Glutamatergic neuron (in vitro differentiated cells): ENCODE results near the gene RPUSD4. TPM values are rescaled to one million over a fixed set of nuclear protein-coding genes. Genes with fewer than 3 reads are reported as not detected.

ENCODE experiments used
- DNase-seq: peaks from one replicate; pipeline ENCODE4 v3.0.0; 2022
- H3K27ac Mint-ChIP-seq: one replicate; pipeline ENCODE4 v1.8.0; 2020; ENCODE audit warnings: mild to moderate bottlenecking, mixed read lengths, inconsistent platforms; ENCODE audit not compliant: unreplicated experiment
- H3K27me3 Mint-ChIP-seq: one replicate; pipeline ENCODE4 v1.8.0; 2020; ENCODE audit warnings: mild to moderate bottlenecking, moderate library complexity, mixed read lengths, inconsistent platforms; ENCODE audit not compliant: unreplicated experiment
- H3K36me3 Mint-ChIP-seq: one replicate; pipeline ENCODE4 v1.8.0; 2020; ENCODE audit warnings: mild to moderate bottlenecking, mixed read lengths, inconsistent platforms; ENCODE audit not compliant: unreplicated experiment
- H3K4me1 Mint-ChIP-seq: one replicate; pipeline ENCODE4 v1.8.0; 2020; ENCODE audit warnings: mild to moderate bottlenecking, low read depth, mixed read lengths, inconsistent platforms; ENCODE audit not compliant: unreplicated experiment
- H3K4me3 Mint-ChIP-seq: one replicate; pipeline ENCODE4 v1.8.0; 2020; ENCODE audit warnings: mild to moderate bottlenecking, mixed read lengths, inconsistent platforms; ENCODE audit not compliant: unreplicated experiment
- H3K9me3 Mint-ChIP-seq: one replicate; pipeline ENCODE4 v1.8.0; 2020; ENCODE audit warnings: mild to moderate bottlenecking, moderate library complexity, mixed read lengths, inconsistent platforms; ENCODE audit not compliant: unreplicated experiment
- CTCF ChIP-seq: fragments of 200-600 bp; sonication (generic); IDR thresholded peaks from one replicate; pipeline ENCODE4 v1.5.0; 2021; ENCODE audit not compliant: partially characterized antibody, unreplicated experiment
- total RNA-seq: library from RNA; stranded (reverse); fragmentation: NEBNext Ultra II Directional; extraction: Animal tissue kit (Norgen Biotek cat#: 25700); gene quantifications from one replicate; pipeline ENCODE4 v1.2.1, GENCODE V29; 2021; ENCODE audit not compliant: unreplicated experiment

The RPUSD4 gene
- total RNA-seq, 1 donor from 2014 or later = 41.8 TPM

- H3K27ac Mint-ChIP-seq = peak overlapping the region; percentile 49
- H3K4me3 Mint-ChIP-seq = no peak overlapping the region
- peaks cover 4% of the 10 kb centered on the region for H3K4me1 Mint-ChIP-seq
- peaks cover 2% of the 10 kb centered on the region for H3K9me3 Mint-ChIP-seq
- H3K36me3 Mint-ChIP-seq = peaks cover 6% of the 10 kb centered on the region
- DNase-seq = no peak
- TF ChIP-seq CTCF = no peak
- peaks cover 1% of the 10 kb centered on the region for H3K27me3 Mint-ChIP-seq
Observed at GRCh38 chr11:126202646-126203359, 8.6 kb downstream of the RPUSD4 start.

- no peak for DNase-seq
- no peak for TF ChIP-seq CTCF
- Mint-ChIP-seq H3K9me3 (no peaks in the 10 kb centered on the region), H3K27ac (no peak overlapping the region), H3K4me3 (no peak overlapping the region), H3K27me3 (peaks cover 1% of the 10 kb centered on the region), H3K36me3 (peaks cover 31% of the 10 kb centered on the region), H3K4me1 (peaks cover 4% of the 10 kb centered on the region)
Observed at GRCh38 chr11:126198648-126199047, 12.8 kb downstream of the RPUSD4 start.

- H3K4me1 Mint-ChIP-seq = no peaks in the 10 kb centered on the region
- H3K27me3 Mint-ChIP-seq = peaks cover 1% of the 10 kb centered on the region
- no peak for TF ChIP-seq CTCF
- H3K27ac Mint-ChIP-seq = no peak overlapping the region
- H3K4me3 Mint-ChIP-seq = no peak overlapping the region
- H3K9me3 Mint-ChIP-seq = no peaks in the 10 kb centered on the region
- no peak for DNase-seq
- H3K36me3 Mint-ChIP-seq = peaks cover 31% of the 10 kb centered on the region
Observed at GRCh38 chr11:126197277-126197939, 14.0 kb downstream of the RPUSD4 start.

- Mint-ChIP-seq H3K27me3 (peaks cover 3% of the 10 kb centered on the region), H3K4me1 (no peaks in the 10 kb centered on the region), H3K9me3 (peaks cover 2% of the 10 kb centered on the region), H3K27ac (no peak overlapping the region), H3K36me3 (peaks cover 31% of the 10 kb centered on the region), H3K4me3 (no peak overlapping the region)
- no peak for TF ChIP-seq CTCF
- DNase-seq = no peak
Observed at GRCh38 chr11:126195119-126195518, 16.3 kb downstream of the RPUSD4 start.

GRCh38 chr11:126194121-126194543, 17.3 kb downstream of the RPUSD4 start:
- H3K4me1 Mint-ChIP-seq = no peaks in the 10 kb centered on the region
- peaks cover 2% of the 10 kb centered on the region for H3K9me3 Mint-ChIP-seq
- no peak overlapping the region for H3K4me3 Mint-ChIP-seq
- H3K27me3 Mint-ChIP-seq = peaks cover 3% of the 10 kb centered on the region
- TF ChIP-seq CTCF = peak; percentile 77
- peak; percentile 52 for DNase-seq
- H3K27ac Mint-ChIP-seq = no peak overlapping the region
- peaks cover 31% of the 10 kb centered on the region for H3K36me3 Mint-ChIP-seq
